A549 treated with CpdA at 1 μM for 4 hours (cell line): ENCODE measurements around the gene NEK4. TPM values are rescaled to one million over a fixed set of nuclear protein-coding genes. Genes with fewer than 3 reads are reported as not detected.

Source experiments
- total RNA-seq: library from RNA; stranded (reverse); fragments of 200-300 nt; extraction: Qiagen RNA extraction; gene quantifications from 5 replicates; pipeline ENCODE4 v1.2.3, GENCODE V29; 2022; ENCODE audit warnings: low read depth

Gene NEK4
- total RNA-seq = 11.2 to 17.8 TPM (median 14.1 TPM) in 5 replicates

DNA sequence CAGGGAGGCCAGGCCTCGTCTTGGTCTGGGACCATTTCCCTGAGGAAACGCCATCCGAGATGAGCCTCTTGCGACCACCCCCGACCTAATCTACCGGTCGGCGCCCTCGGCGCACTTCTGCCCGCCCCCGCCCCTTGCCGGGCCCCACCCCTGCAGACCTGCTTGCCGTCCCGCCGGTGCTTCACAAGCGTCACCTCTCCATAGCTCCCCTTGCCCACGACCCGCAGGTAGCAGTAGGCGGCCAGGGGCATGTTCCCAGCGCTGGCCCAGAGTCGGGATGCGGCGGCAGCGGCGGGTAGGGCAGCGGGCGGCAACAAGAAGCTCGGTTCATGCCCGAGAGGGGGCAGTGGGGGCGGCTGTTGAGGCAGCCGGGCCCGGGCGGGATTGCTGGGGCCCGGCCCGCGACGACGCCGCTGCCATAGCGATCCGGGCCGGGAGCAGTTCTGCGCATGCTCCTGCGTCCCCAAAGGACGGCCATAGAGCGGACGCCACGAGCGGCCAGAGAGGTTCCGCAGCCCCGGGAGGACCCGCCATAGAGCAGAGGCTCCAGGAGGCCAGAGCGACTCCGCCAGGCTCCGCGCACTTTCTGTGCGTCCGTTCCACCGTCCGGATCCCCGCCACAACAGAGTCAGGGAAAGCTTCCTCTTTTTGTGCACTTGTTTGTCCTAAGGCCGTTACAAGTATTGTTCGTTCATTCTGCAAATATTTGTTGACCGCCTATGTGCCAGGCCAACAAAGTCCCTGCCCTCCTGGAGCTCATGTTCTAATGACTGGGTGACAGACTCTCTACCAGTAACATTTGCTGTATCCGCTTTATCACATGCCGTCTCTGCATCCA is at the start of gene NEK4:
Gene NEK4, minus strand, starts transcription at position 445 of the 838 bp plus-strand sequence. Its CDS starts 194 bp downstream, at position 251.

DNA sequence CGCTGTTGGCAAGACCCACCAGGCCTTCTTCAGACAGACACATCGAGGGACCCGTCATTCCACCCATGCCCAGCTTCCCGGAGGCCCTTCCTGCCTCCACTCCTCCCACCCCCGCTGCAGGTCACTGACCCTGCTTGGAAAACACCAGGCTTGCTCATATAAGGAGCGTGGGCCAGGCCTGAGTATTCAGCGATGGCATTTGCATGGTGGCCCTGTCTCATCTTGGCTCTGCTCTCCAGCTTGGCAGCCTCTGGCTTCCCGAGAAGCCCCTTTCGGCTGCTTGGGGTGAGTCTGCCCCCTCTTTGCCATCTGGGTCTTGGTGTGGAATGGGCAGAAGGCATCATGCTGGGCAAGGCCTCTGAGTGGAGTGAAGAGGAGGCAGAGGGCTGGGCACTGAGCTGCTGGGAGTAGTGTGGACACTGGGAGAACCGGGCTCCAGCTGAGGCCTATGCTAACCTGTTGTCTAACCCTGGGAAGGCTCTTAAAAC is 23.9 kb upstream of the NEK4 start, which contains the start of gene ITIH3:
Gene ITIH3, plus strand, starts transcription at position 185 of the 488 bp plus-strand sequence. Its CDS starts 8 bp downstream, at position 193.

DNA sequence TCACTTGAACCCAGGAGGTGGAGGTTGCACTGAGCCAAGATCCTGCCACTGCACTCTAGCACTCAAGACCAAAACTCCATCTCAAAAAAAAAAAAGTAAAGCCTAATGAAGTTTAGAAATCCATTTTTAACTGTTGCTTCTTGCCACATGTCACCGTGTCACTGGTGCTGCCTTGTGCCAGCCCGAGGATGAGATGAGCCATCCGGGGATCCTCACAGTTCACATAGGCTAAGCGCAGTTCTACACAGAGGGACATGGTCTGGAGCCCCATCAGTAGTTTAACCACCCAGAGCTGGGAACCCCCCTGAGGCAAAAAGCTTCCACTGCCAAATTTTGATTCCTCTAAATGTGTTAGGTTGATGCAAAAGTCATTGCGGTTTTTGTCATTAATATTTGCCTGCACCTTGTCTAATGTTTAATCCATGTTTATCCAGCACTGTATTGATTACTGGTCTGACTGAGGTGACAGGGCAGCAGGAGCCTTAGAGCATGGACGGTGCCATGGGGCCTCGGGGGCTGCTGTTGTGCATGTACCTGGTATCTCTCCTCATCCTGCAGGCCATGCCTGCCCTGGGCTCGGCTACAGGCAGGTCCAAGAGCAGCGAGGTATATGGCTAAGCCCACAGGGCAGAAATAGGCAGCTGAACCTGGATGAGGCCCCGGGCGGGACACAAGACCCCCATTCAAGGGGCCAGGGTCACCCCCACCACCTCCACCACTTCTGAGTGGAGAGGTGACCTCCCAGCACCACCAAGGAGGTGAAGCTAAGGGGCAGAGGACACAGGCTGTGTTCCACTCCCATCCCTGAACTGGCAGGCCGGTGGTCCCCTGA is 6.6 kb upstream of the NEK4 start, which contains the start of gene ITIH1:
Gene ITIH1, plus strand, starts transcription at position 473 of the 832 bp plus-strand sequence. Its CDS starts 17 bp downstream, at position 490.

GRCh38 chr3:52705688-52706686 is 64.8 kb downstream of the NEK4 start, which contains the start of the genes GLT8D1 and SPCS1:
Gene GLT8D1 (minus strand): TSS chr3:52705791. CDS start chr3:52700460, 5,331 bp downstream.
Gene SPCS1 (plus strand): TSS chr3:52706106. CDS start chr3:52706247, 141 bp downstream.

GRCh38 chr3:52685709-52686691 is 84.7 kb downstream of the NEK4 start, which contains the start of the genes GNL3 and PBRM1:
Gene GNL3 (plus strand): TSS chr3:52686032. CDS start chr3:52686093, 61 bp downstream.
Gene PBRM1 (minus strand): TSS chr3:52685913.

Other genes with a start within 250 kb of the NEK4 start
- 78.9 to 109 TPM (median 101 TPM) in 5 replicates for gene NT5DC2, start 237.1 kb downstream of the NEK4 start, total RNA-seq
- gene UQCC5, start 234.3 kb downstream of the NEK4 start, total RNA-seq = 50.9 to 73.7 TPM (median 62.1 TPM) in 5 replicates
- 11.2 to 15.4 TPM (median 15.0 TPM) in 5 replicates for gene PBRM1, start 85.0 kb downstream of the NEK4 start, total RNA-seq
- gene GNL3, start 84.9 kb downstream of the NEK4 start, total RNA-seq = 96.1 to 184 TPM (median 103 TPM) in 5 replicates
- 34.1 to 43.1 TPM (median 37.2 TPM) in 5 replicates for gene GLT8D1, start 65.1 kb downstream of the NEK4 start, total RNA-seq
- gene SPCS1, start 64.8 kb downstream of the NEK4 start, total RNA-seq = 138 to 175 TPM (median 157 TPM) in 5 replicates
- gene ITIH1, start 6.7 kb upstream of the NEK4 start, total RNA-seq = not detected in 5 replicates
- gene ITIH3, start 23.9 kb upstream of the NEK4 start, total RNA-seq = 0.05 to 0.24 TPM in 2 of 5 replicates, not detected in the others
- gene ITIH4, start 59.7 kb upstream of the NEK4 start, total RNA-seq = 0.45 to 1.4 TPM (median 0.69 TPM) in 5 replicates
- gene MUSTN1, start 64.1 kb upstream of the NEK4 start, total RNA-seq = 0.52 TPM in 1 of 5 replicates, not detected in the others
- gene STIMATE, start 126.6 kb upstream of the NEK4 start, total RNA-seq = 6.7 to 9.6 TPM (median 8.7 TPM) in 5 replicates